Astrocyte of the spinal cord (primary cell): ENCODE results near the gene VAMP4.
A peak's percentile ranks its signal among the peaks of the same experiment; 100 is the strongest.

Source experiments
- DNase-seq: peaks from one replicate; pipeline ENCODE4 v3.0.0; 2011; ENCODE audit warnings: low read depth, low spot score
- H3K4me3 ChIP-seq: 2 replicates; pipeline ENCODE4 v1.5.1; 2011; ENCODE audit warnings: low read depth, mild to moderate bottlenecking, low read length, moderate library complexity
- in situ Hi-C: cut with HindIII; loops from 2 replicates; pipeline ENCODE4 v1.10.0; 2017; ENCODE audit warnings: low sequenced_read_pairs
- TF ChIP-seq, protein P1 (sequence below): IDR thresholded peaks from 2 replicates; pipeline ENCODE4 v1.5.1; 2012; ENCODE audit warnings: low read depth, mild to moderate bottlenecking, low read length, inconsistent platforms

The VAMP4 gene

DNA sequence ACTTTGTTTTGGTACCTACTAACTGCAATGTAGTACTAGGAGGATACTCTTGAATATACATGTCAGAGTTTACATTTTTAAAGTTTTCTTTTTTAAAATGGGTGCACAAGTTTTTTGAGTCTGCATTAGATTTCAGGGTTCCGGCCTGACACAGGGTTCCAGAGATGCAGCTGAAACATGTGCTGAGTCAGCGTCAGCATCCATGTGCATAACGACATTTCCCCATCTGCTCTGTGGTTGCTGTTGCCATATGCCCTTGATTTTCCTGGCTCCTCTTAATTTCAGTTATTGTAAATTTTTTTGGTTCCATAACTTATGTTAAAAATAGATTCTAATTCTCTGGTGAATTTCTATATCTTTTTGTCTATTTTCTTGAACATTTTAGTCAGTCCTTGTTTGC, 27.3 kb upstream of the VAMP4 start:
- no peak for DNase-seq
- H3K4me3 ChIP-seq: no peak overlapping the region
- TF ChIP-seq, protein P1, sequence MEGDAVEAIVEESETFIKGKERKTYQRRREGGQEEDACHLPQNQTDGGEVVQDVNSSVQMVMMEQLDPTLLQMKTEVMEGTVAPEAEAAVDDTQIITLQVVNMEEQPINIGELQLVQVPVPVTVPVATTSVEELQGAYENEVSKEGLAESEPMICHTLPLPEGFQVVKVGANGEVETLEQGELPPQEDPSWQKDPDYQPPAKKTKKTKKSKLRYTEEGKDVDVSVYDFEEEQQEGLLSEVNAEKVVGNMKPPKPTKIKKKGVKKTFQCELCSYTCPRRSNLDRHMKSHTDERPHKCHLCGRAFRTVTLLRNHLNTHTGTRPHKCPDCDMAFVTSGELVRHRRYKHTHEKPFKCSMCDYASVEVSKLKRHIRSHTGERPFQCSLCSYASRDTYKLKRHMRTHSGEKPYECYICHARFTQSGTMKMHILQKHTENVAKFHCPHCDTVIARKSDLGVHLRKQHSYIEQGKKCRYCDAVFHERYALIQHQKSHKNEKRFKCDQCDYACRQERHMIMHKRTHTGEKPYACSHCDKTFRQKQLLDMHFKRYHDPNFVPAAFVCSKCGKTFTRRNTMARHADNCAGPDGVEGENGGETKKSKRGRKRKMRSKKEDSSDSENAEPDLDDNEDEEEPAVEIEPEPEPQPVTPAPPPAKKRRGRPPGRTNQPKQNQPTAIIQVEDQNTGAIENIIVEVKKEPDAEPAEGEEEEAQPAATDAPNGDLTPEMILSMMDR: no peak
- in situ Hi-C loops: no loop called here

DNA sequence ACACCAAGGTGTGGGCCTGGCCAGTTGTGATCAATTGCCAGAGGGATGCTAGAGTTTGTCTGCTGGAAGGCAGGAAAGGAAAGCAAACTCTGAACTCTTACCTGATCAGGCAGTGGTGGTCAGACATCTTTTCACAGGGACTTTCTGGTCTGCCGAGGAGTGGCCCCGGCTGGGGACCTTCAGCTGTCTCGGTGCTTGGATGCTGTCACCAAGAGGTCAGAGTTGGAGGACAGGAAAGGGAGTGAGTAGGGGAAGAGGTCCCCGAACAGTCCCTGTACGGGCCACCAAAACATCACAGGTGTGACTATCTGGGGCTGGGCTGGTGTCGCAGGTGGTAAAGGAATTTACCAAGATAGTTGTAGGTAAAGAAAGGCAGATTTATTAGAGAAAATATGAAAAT, 21.9 kb upstream of the VAMP4 start:
- no peak overlapping the region for H3K4me3 ChIP-seq
- DNase-seq: no peak
- in situ Hi-C loops: no loop called here
- TF ChIP-seq, protein P1: no peak

DNA sequence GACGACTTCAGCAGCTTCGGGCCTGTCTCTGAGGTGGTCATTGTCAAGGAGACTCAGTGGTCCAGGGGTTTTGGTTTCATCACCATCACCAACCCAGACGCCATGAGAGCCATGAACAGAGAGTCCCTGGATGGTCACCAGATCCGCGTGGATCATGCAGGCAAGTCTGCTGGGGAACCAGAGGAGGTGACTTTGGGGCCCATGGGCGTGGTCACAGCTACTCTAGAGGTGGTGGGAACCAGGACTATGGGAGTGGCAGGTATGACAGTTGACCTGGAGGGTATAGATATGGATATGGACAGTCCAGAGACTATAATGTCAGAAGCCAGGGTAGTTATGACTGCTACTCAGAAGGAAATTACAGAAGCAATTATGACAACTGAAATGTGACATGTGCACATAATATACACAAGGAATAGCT, 20.3 kb upstream of the VAMP4 start:
- DNase-seq: no peak
- H3K4me3 ChIP-seq: no peak overlapping the region
- TF ChIP-seq, protein P1: no peak
- in situ Hi-C loops: no loop called here

DNA sequence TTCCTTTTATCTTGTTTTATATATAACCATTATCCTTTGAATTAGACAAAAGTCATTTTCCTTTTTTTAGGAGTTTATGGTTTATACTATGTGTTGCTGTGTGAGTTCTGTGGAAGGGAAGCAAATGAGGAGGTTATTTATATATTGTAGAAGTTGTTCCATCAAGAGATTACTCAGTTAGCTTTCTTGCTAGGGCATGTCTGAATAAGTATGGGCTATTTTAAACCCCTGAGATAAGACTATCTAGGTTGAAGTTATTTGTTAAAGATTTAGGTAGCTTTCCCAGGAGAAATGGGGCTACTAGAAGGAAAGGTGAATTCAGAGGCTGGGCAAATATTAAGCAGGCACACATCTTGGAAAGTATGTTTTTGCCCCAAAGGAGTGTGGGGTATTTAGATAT, 16.1 kb upstream of the VAMP4 start:
- no peak overlapping the region for H3K4me3 ChIP-seq
- TF ChIP-seq, protein P1: no peak
- no peak for DNase-seq
- in situ Hi-C loops: no loop called here

DNA sequence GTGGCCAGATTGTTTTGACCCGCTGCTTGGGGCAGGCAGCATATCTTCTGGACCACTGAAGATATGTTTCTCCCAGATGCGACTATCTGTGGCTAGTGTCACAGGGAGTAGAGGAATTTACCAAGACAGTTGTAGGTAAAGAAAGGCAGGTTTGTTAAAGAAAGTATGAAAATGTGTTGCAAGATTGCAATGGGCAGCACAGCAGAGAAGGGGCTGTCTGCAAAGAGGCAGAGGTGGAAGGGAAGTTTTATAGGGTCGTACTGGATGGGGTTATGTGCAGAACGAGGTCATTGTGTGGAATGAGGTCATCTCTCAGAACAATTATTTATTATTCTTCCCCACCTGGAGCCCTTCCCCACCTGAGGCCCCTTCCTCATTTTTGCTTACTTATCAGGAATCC, 15.0 kb upstream of the VAMP4 start:
- no peak for DNase-seq
- TF ChIP-seq, protein P1: no peak
- in situ Hi-C loops: no loop called here
- no peak overlapping the region for H3K4me3 ChIP-seq

DNA sequence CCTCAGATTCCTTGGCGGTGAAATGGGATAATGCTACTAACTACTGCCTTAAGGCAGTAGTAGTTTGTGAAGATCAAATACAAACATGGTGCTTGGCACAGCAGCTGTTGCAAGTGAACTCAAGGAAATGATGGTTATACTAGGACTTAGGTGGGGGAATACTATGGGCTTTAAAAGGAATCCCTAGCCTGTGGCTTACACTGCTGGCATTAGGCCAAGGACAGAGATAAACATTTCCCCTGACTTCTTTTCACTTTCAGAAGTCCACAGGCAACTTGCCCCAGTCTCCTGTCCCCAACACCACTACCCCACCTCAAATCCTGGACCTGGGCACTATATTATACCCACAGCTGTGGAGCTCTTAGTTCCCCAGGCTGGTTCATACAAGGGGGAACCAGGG, 13.1 kb upstream of the VAMP4 start:
- DNase-seq: no peak
- H3K4me3 ChIP-seq: no peak overlapping the region
- in situ Hi-C loops: no loop called here
- TF ChIP-seq, protein P1: no peak

DNA sequence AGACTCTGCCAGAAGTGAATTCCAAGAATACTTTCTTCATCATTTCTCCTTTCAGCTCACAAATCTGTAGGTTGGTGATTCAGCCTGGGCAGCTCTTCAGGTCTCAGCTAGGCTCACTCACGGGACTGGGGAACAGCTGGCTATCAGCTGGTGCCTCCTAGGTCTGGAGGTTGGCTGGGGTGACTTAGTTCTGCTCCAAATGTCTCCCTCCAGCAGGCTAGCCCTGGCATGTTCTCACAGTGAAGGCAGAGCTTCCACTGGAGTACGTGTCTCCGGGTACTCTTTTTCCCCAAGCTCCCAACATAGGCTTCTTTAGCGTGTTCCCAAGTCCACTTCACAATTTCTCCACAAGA, 12.5 kb upstream of the VAMP4 start:
- DNase-seq: peak; percentile 16

More for the DNA sequence above, 12.5 kb upstream of the VAMP4 start:
- no peak overlapping the region for H3K4me3 ChIP-seq
- in situ Hi-C loops: no loop called here
- TF ChIP-seq, protein P1: no peak
